ENCODE measurements around the gene GP2. TPM values are rescaled to one million over a fixed set of nuclear protein-coding genes. Genes with fewer than 3 reads are reported as not detected.

Gene GP2
- total RNA-seq (not detected), total RNA-seq (0 to 0.08 (median 0) reads per million in 172 experiments)
- not detected for polyA plus RNA-seq (2013, experiment 1 of 2)
- polyA plus RNA-seq (2013, experiment 2 of 2) = not detected

DNA sequence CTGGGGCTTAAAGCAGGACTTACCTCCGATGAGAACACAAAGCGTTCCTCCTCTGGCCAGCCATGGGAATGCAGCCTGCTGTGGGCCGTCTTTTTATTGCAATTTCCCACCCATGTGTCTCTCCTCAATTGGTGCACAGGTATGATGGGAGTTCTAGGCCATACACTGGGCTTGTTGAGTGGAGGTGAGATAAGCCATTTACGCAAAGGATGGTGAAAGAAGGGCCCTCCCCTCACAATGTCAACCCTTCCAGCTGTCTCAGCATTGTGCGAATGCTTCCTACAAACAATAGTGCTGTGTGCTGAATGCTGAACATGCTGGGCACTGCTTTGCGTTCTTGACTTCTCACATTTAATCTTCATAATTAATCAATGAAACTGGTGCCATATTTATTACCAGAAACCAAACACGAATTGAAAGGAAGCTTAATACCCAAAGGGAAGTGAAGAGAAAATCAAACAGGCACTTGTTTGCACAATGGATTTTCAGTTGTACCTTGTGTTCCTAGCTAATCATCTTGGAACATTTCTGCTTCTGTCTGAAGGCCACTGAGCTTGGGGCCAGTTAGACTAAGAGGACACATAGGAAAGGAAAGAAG lies at the start of gene GP2:
GP2 (minus strand) TSS at position 70 of the 598 bp plus-strand sequence. CDS start 1,082 bp downstream, outside the sequence.
- no peak within 1 kb of the TSS for H3K4me3 ChIP-seq (ENCODE audit: low read length)
- H3K27me3 ChIP-seq (ENCODE audit: control insufficient read depth in 1 of 2, insufficient read depth in 2 of 2, low read length in 2 of 2) = peaks cover 0 to 3% of the 10 kb centered on the region in 2 experiments
- no peaks in the 10 kb centered on the region for H3K9me3 ChIP-seq (ENCODE audit: control insufficient read depth in 1 of 2, insufficient read depth in 1 of 2, low read length in 2 of 2)
- ATAC-seq (ENCODE audit: poor library complexity) (no peak), DNase-seq (no peak)
- ChIA-PET CTCF (no interaction called here), POLR2A (no interaction called here)
- no peak within 1 kb of the TSS for H3K27ac ChIP-seq (ENCODE audit: low read depth in 1 of 2, low read length in 2 of 2)
- H3K4me1 ChIP-seq (ENCODE audit: insufficient read depth, low read length) = no peaks in the 10 kb centered on the region
- Mint-ChIP-seq H3K36me3 (ENCODE audit: low read depth) (no peaks in the 10 kb centered on the region), H3K27ac (no peak within 1 kb of the TSS), H3K4me3 (no peak within 1 kb of the TSS), H3K9me3 (peaks cover 2% of the 10 kb centered on the region), H3K4me1 (ENCODE audit: low read depth) (no peaks in the 10 kb centered on the region), H3K27me3 (no peaks in the 10 kb centered on the region)
- intact Hi-C loops (cut with DNase I, micrococcal nuclease) = no loop called here
- H3K36me3 ChIP-seq (ENCODE audit: insufficient read depth, low read length) = no peaks in the 10 kb centered on the region
- no peak for TF ChIP-seq CTCF (IDR thresholded peaks at IDR 0.05)

- Mint-ChIP-seq H3K36me3 (ENCODE audit: low read depth) (no peaks in the 10 kb centered on the region), H3K27me3 (peaks cover 17% of the 10 kb centered on the region), H3K9me3 (no peaks in the 10 kb centered on the region), H3K4me1 (ENCODE audit: low read depth) (no peaks in the 10 kb centered on the region), H3K4me3 (no peak overlapping the region), H3K27ac (no peak overlapping the region)
- Histone ChIP-seq H3K27ac (ENCODE audit: low read depth in 1 of 2, low read length in 2 of 2) (no peak overlapping the region), H3K4me1 (ENCODE audit: insufficient read depth, low read length) (no peaks in the 10 kb centered on the region), H3K27me3 (ENCODE audit: control insufficient read depth in 1 of 2, insufficient read depth in 2 of 2, low read length in 2 of 2) (peaks cover 0 to 6% of the 10 kb centered on the region in 2 experiments), H3K4me3 (ENCODE audit: low read length) (no peak overlapping the region), H3K36me3 (ENCODE audit: insufficient read depth, low read length) (no peaks in the 10 kb centered on the region), H3K9me3 (ENCODE audit: control insufficient read depth in 1 of 2, insufficient read depth in 1 of 2, low read length in 2 of 2) (no peaks in the 10 kb centered on the region)
- ChIA-PET CTCF (no interaction called here), POLR2A (no interaction called here)
- ATAC-seq (ENCODE audit: poor library complexity) (no peak), DNase-seq (no peak)
- intact Hi-C loops (cut with DNase I, micrococcal nuclease) = no loop called here
- no peak for TF ChIP-seq CTCF (IDR thresholded peaks at IDR 0.05)
Measured at GRCh38 chr16:20372701-20373100, 45.4 kb upstream of the GP2 start.

GRCh38 chr16:20369452-20370054 lies 42.2 kb upstream of the GP2 start:
- Histone ChIP-seq H3K4me1 (ENCODE audit: insufficient read depth, low read length) (no peaks in the 10 kb centered on the region), H3K36me3 (ENCODE audit: insufficient read depth, low read length) (no peaks in the 10 kb centered on the region), H3K27ac (ENCODE audit: low read depth in 1 of 2, low read length in 2 of 2) (no peak overlapping the region), H3K9me3 (ENCODE audit: control insufficient read depth in 1 of 2, insufficient read depth in 1 of 2, low read length in 2 of 2) (no peaks in the 10 kb centered on the region), H3K27me3 (ENCODE audit: control insufficient read depth in 1 of 2, insufficient read depth in 2 of 2, low read length in 2 of 2) (no peaks in the 10 kb centered on the region), H3K4me3 (ENCODE audit: low read length) (no peak overlapping the region)
- H3K4me3 Mint-ChIP-seq = no peak overlapping the region
- no peak overlapping the region for H3K27ac Mint-ChIP-seq
- ATAC-seq (ENCODE audit: poor library complexity) (no peak), DNase-seq (no peak)
- H3K4me1 Mint-ChIP-seq (ENCODE audit: low read depth) = no peaks in the 10 kb centered on the region
- intact Hi-C loops (cut with DNase I, micrococcal nuclease) = no loop called here
- ChIA-PET CTCF (no interaction called here), POLR2A (no interaction called here)
- peaks cover 15% of the 10 kb centered on the region for H3K27me3 Mint-ChIP-seq
- no peaks in the 10 kb centered on the region for H3K36me3 Mint-ChIP-seq (ENCODE audit: low read depth)
- no peak for TF ChIP-seq CTCF (IDR thresholded peaks at IDR 0.05)
- H3K9me3 Mint-ChIP-seq = no peaks in the 10 kb centered on the region
